RWPE1 (cell line): Measurements from ENCODE around the gene SKAP2.

Source experiments
- CTCF ChIA-PET: fragments of 350-600 bp; sonication (Branson Sonifier 250); formaldehyde crosslinking; extraction: SDS; loops from one replicate; lab custom pipeline; 2021; lab: Yijun Ruan, JAX
- POLR2A ChIA-PET: fragments of 400-600 bp; formaldehyde crosslinking; extraction: SDS; loops from one replicate; lab custom pipeline; 2020; ENCODE audit warnings: antibody characterized with exemption; ENCODE audit not compliant: low non-redundant PET; lab: Yijun Ruan, JAX
- DNase-seq: peaks from one replicate; pipeline ENCODE4 v3.0.0; 2012; ENCODE audit warnings: low spot score
- H3K27ac ChIP-seq: fragments of 450-650 bp; 2 replicates; pipeline ENCODE4 v1.5.1; 2017
- TF ChIP-seq, protein P1 (sequence below): fragments of 450-650 bp; conservative IDR thresholded peaks from 2 replicates; pipeline ENCODE4 v1.5.1; 2017; ENCODE audit warnings: low read depth, mild to moderate bottlenecking

The SKAP2 gene

DNA sequence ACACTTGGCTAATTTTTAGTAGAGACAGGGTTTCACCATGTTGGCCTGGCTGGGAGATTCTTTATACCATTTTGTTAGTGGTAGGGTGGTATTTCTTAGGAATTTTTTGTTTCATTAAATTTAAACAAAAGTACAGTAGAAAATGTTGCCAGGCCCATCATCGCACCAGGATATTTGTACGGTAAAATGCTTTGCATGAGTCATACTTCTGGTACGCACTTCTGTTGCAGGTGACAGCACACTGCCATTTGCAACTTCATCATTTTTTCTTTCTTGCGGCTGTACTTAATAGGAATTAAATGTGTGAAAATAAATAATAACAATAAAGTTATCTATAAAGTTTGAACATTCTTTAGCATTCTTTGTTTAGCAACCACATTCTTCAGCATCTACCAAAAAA lies 195.6 kb downstream of the SKAP2 start:
- TF ChIP-seq, protein P1, sequence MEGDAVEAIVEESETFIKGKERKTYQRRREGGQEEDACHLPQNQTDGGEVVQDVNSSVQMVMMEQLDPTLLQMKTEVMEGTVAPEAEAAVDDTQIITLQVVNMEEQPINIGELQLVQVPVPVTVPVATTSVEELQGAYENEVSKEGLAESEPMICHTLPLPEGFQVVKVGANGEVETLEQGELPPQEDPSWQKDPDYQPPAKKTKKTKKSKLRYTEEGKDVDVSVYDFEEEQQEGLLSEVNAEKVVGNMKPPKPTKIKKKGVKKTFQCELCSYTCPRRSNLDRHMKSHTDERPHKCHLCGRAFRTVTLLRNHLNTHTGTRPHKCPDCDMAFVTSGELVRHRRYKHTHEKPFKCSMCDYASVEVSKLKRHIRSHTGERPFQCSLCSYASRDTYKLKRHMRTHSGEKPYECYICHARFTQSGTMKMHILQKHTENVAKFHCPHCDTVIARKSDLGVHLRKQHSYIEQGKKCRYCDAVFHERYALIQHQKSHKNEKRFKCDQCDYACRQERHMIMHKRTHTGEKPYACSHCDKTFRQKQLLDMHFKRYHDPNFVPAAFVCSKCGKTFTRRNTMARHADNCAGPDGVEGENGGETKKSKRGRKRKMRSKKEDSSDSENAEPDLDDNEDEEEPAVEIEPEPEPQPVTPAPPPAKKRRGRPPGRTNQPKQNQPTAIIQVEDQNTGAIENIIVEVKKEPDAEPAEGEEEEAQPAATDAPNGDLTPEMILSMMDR = no peak
- ChIA-PET CTCF (interaction anchor here (0.6 to 4.3 kb wide), 3 partner anchors 216 to 304 kb away, joined by 3 to 39 read pairs (median 3); no protein-coding TSS in a partner anchor), POLR2A (no interaction called here)
- H3K27ac ChIP-seq = no peak overlapping the region
- DNase-seq = no peak

DNA sequence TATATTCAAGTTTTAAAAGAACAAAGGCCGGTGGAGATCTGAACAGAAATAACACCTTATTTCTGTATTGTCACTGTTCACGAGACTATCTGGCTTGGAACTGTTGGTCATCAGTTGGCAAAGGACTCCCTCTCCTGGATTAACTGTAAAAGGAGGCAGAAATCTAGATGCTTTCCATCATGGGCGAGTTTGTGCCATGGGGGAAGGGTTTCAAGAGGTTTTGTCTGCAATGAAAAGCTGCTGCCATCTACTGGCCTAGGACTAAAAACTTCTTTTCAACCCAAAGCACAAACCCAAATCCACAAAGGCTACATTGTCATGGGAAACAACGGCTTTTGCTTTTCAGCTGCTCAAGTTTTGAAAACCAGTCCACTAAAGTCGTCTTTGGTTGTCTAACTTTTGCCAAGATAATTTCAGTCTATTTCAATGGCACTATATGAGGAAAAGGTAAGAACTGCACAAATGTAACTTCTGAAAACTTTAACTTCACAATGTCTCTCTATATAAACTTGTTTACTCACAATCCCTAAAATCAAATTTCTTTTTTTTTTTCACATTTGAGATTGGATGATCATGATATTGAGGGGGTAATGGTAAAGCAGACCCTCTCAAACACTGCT lies 196.8 kb downstream of the SKAP2 start:
- POLR2A ChIA-PET = no interaction called here
- CTCF ChIA-PET = interaction anchor here (0.5 to 4.3 kb wide), 26 partner anchors 13 to 784 kb away, joined by 3 to 39 read pairs (median 3); partner anchors contain the start of gene HOXA7
- TF ChIP-seq, protein P1 = peak; percentile 97

DNA sequence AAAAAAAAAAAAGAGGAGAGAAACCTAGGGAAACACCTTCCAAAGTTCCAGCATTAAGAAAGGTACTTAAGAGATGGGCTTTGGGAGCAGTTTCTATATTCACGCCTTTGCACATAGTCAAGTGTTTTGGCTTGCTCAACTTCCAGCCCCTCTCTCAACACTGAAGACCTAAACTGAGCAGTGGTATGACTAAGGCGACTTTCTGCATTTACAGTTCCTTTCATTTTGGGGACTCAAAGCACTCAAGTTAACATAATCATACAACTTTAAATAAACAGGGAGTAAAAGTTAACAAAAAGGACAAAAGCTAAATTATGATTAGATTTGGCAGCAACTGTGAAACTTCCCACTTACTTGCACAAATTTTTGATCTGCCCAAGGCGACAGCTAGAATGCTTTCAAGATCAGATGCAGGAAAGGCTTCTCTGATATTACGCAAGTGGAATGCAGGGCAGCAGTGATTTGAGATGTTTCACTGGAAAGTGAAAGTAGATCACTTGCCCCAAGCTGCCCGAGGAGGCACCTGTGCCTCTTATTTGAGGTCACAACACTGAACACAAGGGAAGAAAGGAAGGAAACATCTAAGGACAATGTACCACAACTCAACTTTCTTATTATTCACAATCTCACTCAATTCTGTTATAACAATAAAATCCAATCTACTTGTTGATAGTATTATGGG lies 199.5 kb downstream of the SKAP2 start:
- TF ChIP-seq, protein P1 = no peak
- ChIA-PET CTCF (interaction anchor here (0.7 to 4.3 kb wide), 4 partner anchors 280 to 735 kb away, joined by 3 to 39 read pairs (median 4); partner anchors contain the start of gene HOXA5), POLR2A (no interaction called here)
- DNase-seq = no peak
- H3K27ac ChIP-seq = no peak overlapping the region

More for the DNA sequence above, 196.8 kb downstream of the SKAP2 start:
- no peak overlapping the region for H3K27ac ChIP-seq
- peak; percentile 72 for DNase-seq

DNA sequence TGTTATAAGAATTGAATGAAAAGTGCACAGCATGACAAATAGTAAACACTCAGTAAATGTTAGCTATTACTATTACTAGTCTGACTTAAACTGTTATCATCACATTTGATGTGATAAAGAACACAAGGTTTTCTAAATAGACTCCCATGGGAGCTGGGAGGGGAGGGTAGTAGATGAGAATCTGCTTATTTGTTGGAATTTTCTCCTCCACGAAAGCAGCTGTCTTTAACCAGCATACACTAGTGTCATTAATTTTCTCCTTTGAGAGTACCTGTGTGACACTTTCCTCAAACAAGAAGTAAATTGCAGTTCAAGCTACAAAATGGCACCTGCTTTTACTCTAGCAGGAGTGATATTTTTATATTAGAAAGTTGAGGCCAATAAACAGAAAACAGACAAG lies 200.1 kb downstream of the SKAP2 start:
- no peak overlapping the region for H3K27ac ChIP-seq
- CTCF ChIA-PET = interaction anchor here (0.7 kb wide), 2 partner anchors 279 to 736 kb away, joined by 4 read pairs; no protein-coding TSS in a partner anchor
- DNase-seq = no peak
- TF ChIP-seq, protein P1 = no peak
- POLR2A ChIA-PET = no interaction called here

DNA sequence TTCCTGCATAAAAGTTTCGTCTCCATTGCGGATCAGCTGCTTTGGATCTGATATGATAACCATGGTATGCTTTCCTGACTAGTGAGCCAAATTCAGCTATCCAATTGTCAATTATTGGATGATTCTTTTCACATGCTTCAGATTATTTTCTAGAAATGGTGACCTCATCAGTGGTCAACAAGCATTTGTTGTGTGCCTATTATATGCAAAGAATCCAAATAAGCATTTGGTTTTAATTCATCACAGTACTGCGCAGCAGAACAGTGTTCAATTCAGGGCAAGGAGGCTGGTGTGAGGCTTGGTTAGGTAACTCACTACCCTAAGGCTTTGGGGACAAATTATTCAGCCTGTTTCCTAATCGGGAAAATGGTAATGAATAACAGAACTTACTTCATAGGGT lies 200.5 kb downstream of the SKAP2 start:
- TF ChIP-seq, protein P1 = no peak
- CTCF ChIA-PET = interaction anchor here (0.7 kb wide), 2 partner anchors 279 to 736 kb away, joined by 4 read pairs; no protein-coding TSS in a partner anchor

DNA sequence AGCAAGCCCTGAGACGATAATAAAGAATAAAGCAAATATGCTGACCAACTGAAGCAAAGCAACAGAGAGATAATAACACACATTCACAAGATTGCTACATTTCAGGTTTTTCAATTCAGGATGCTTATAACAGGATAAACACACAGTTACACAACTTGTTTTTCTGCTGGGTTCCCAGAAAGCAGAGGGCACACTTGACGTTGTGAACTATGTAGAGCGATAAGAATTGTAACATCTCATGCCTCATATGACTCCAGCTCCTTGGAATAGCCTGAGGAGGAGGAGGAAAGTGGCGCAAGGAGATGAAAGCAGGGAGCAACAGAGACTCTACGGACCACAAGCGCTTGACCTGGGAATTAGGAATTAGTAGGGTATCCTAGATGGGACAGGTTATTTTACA lies 201.7 kb downstream of the SKAP2 start:
- POLR2A ChIA-PET = no interaction called here

More for the DNA sequence above, 200.5 kb downstream of the SKAP2 start:
- POLR2A ChIA-PET = no interaction called here
- no peak overlapping the region for H3K27ac ChIP-seq
- DNase-seq = no peak

More for the DNA sequence above, 201.7 kb downstream of the SKAP2 start:
- CTCF ChIA-PET = no interaction called here
- TF ChIP-seq, protein P1 = no peak
- no peak overlapping the region for H3K27ac ChIP-seq
- no peak for DNase-seq
